GM12875 (cell line): ENCODE results near the gene RTEL1.

ENCODE experiments used
- H3K4me3 ChIP-seq: one replicate; pipeline ENCODE4 v1.5.1; 2011; ENCODE audit warnings: low read depth, low read length, control low read depth
- TF ChIP-seq, protein P1 (sequence below): IDR thresholded peaks from 2 replicates; pipeline ENCODE4 v1.5.1; 2011; ENCODE audit warnings: low read depth, mild to moderate bottlenecking, control low read depth, inconsistent platforms, low read length, moderate library complexity, borderline replicate concordance; ENCODE audit not compliant: insufficient read depth

RTEL1 gene

GRCh38 chr20:63660622-63661021 lies 2.5 kb downstream of the RTEL1 start:
- H3K4me3 ChIP-seq = no peak overlapping the region
- TF ChIP-seq, protein P1, sequence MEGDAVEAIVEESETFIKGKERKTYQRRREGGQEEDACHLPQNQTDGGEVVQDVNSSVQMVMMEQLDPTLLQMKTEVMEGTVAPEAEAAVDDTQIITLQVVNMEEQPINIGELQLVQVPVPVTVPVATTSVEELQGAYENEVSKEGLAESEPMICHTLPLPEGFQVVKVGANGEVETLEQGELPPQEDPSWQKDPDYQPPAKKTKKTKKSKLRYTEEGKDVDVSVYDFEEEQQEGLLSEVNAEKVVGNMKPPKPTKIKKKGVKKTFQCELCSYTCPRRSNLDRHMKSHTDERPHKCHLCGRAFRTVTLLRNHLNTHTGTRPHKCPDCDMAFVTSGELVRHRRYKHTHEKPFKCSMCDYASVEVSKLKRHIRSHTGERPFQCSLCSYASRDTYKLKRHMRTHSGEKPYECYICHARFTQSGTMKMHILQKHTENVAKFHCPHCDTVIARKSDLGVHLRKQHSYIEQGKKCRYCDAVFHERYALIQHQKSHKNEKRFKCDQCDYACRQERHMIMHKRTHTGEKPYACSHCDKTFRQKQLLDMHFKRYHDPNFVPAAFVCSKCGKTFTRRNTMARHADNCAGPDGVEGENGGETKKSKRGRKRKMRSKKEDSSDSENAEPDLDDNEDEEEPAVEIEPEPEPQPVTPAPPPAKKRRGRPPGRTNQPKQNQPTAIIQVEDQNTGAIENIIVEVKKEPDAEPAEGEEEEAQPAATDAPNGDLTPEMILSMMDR = no peak

- TF ChIP-seq, protein P1 = no peak
- H3K4me3 ChIP-seq = no peak overlapping the region
Measured at GRCh38 chr20:63661108-63661507, 3.0 kb downstream of the RTEL1 start.

- H3K4me3 ChIP-seq = no peak overlapping the region
- TF ChIP-seq, protein P1 = no peak
Measured at GRCh38 chr20:63661959-63662812, 4.1 kb downstream of the RTEL1 start.

DNA sequence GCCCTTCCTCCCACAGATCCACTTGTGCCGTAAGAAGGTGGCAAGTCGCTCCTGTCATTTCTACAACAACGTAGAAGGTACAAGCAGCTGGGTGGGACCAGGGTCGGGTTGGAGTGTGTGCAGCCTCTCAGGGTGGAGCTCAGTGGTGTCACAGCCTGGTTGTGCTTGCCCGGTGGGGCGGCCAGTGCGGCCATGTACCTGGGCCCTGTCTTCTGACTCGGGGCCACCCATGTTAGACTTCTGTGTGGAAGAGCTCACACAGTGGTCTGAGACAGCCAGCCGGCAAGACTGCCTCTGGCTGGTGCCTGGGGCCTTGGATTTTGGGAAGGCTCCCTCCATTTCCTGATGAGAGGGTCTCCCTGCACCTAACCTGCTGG lies 4.7 kb downstream of the RTEL1 start:
- H3K4me3 ChIP-seq = no peak overlapping the region
- TF ChIP-seq, protein P1 = no peak

- TF ChIP-seq, protein P1 = no peak
- H3K4me3 ChIP-seq = no peak overlapping the region
Measured at GRCh38 chr20:63663332-63664066, 5.4 kb downstream of the RTEL1 start.

GRCh38 chr20:63664143-63664851 lies 6.2 kb downstream of the RTEL1 start:
- H3K4me3 ChIP-seq = no peak overlapping the region
- TF ChIP-seq, protein P1 = no peak
